PC-9 (cell line): Measurements from ENCODE around the gene KCNQ5. TPM values are rescaled to one million over a fixed set of nuclear protein-coding genes. Genes with fewer than 3 reads are reported as not detected.

Experiments
- BruUV-seq: library from RNA; stranded (reverse); fragments of 400-500 nt; replicated peaks from 2 replicates; lab custom pipeline; 2021; lab: Mats Ljungman, UMichigan
- CTCF ChIA-PET: fragments of 300-600 bp; sonication (Branson Sonifier 250); formaldehyde crosslinking; loops from one replicate; lab custom pipeline; 2022; ENCODE audit warnings: antibody characterized with exemption; lab: Charles Lee
- POLR2A ChIA-PET: fragments of 300-600 bp; sonication (Branson Sonifier 250); formaldehyde crosslinking; loops from one replicate; lab custom pipeline; 2022; ENCODE audit warnings: antibody characterized with exemption; ENCODE audit not compliant: unreplicated experiment; lab: Charles Lee
- DNase-seq, 2 experiments: peaks; one replicate each; pipeline versions ENCODE4 v3.0.0 to v3.0.0-alpha.2; 2015 to 2022; ENCODE audit warnings: mixed read lengths in 1 of 2
- H2AFZ ChIP-seq: fragments of 200-600 bp; sonication (generic); 2 replicates; pipeline ENCODE4 v1.8.1; 2017; ENCODE audit warnings: antibody characterized with exemption
- H3F3A ChIP-seq: fragments of 200-600 bp; sonication (generic); 2 replicates; pipeline ENCODE4 v1.8.1; 2017; ENCODE audit warnings: antibody characterized with exemption, mild to moderate bottlenecking, low read depth; ENCODE audit not compliant: insufficient read depth
- H3K27ac ChIP-seq: fragments of 200-600 bp; sonication (generic); 2 replicates; pipeline ENCODE4 v1.6.1; 2016; ENCODE audit warnings: mixed run types
- H3K27me3 ChIP-seq: fragments of 200-600 bp; sonication (generic); 2 replicates; pipeline ENCODE4 v1.6.1; 2016; ENCODE audit warnings: low read depth, mixed run types; ENCODE audit not compliant: insufficient read depth
- H3K36me3 ChIP-seq: fragments of 200-600 bp; sonication (generic); 2 replicates; pipeline ENCODE4 v1.6.1; 2016; ENCODE audit warnings: low read depth, mixed run types
- H3K4me1 ChIP-seq: fragments of 200-600 bp; sonication (generic); replicated peaks from 2 replicates; pipeline ENCODE4 v1.6.1; 2016; ENCODE audit warnings: mixed run types; ENCODE audit not compliant: insufficient read depth
- H3K4me2 ChIP-seq: fragments of 200-600 bp; sonication (generic); 2 replicates; pipeline ENCODE4 v1.6.1; 2017; ENCODE audit warnings: mixed run types
- H3K4me3 ChIP-seq: fragments of 200-600 bp; sonication (generic); 2 replicates; pipeline ENCODE4 v1.6.1; 2016; ENCODE audit warnings: mixed run types
- H3K79me2 ChIP-seq: fragments of 200-600 bp; sonication (generic); 2 replicates; pipeline ENCODE4 v1.6.1; 2017; ENCODE audit warnings: low read depth, mixed run types
- H3K9me2 ChIP-seq: fragments of 200-600 bp; sonication (generic); 2 replicates; pipeline ENCODE4 v1.8.1; 2017; ENCODE audit warnings: mild to moderate bottlenecking; ENCODE audit not compliant: insufficient read depth
- H3K9me3 ChIP-seq: fragments of 200-600 bp; sonication (generic); 2 replicates; pipeline ENCODE4 v1.8.1; 2016; ENCODE audit warnings: low read depth; ENCODE audit not compliant: insufficient read depth
- H4K20me1 ChIP-seq: fragments of 200-600 bp; sonication (generic); 2 replicates; pipeline ENCODE4 v1.8.1; 2017; ENCODE audit not compliant: insufficient read depth
- CTCF ChIP-seq: fragments of 200-600 bp; sonication (generic); conservative IDR thresholded peaks from 2 replicates; pipeline ENCODE4 v1.6.1; 2017; ENCODE audit warnings: mixed run types, antibody characterized with exemption, mild to moderate bottlenecking, moderate library complexity
- EZH2 ChIP-seq: fragments of 200-600 bp; sonication (generic); IDR thresholded peaks from 2 replicates; pipeline ENCODE4 v1.8.0; 2017; ENCODE audit warnings: antibody characterized with exemption, low read depth
- intact Hi-C: fragments of 100-400 bp; cut with micrococcal nuclease; formaldehyde crosslinking; loops from one replicate; pipeline ENCODE4 v1.10.0; 2022; ENCODE audit not compliant: unreplicated experiment
- total RNA-seq: library from RNA; stranded (reverse); gene quantifications from 2 replicates; pipeline ENCODE4 v1.2.3, GENCODE V29; 2021

KCNQ5 gene
- total RNA-seq, 1 experiment from 2014 or later, result 0.20 TPM

- Histone ChIP-seq H4K20me1 (no peaks in the 10 kb centered on the region; the same call in 1 of the 2 replicates), H3K9me2 (no peaks in the 10 kb centered on the region), H3K36me3 (no peaks in the 10 kb centered on the region), H3K9me3 (no peaks in the 10 kb centered on the region), H2AFZ (no peak overlapping the region), H3K4me3 (no peak overlapping the region), H3K4me1 (no peaks in the 10 kb centered on the region), H3K27ac (no peak overlapping the region), H3K27me3 (no peaks in the 10 kb centered on the region), H3F3A (no peaks in the 10 kb centered on the region), H3K4me2 (no peak overlapping the region), H3K79me2 (no peaks in the 10 kb centered on the region)
- CTCF ChIA-PET, result no interaction called here
- DNase-seq, result no peak
- TF ChIP-seq CTCF, result no peak
- no peak for TF ChIP-seq EZH2
- intact Hi-C loops, result no loop called here
- POLR2A ChIA-PET, result no interaction called here
- BruUV-seq, result no TSS peak
These were observed 239.2 kb downstream of the KCNQ5 start for GRCh38 chr6:72861059-72861458.

- no peak for DNase-seq
- ChIA-PET POLR2A (interaction anchor here (0.7 kb wide), 1 partner anchor 75 kb away, joined by 4 read pairs; no protein-coding TSS in a partner anchor), CTCF (no interaction called here)
- no TSS peak for BruUV-seq
- Histone ChIP-seq H3K9me3 (no peaks in the 10 kb centered on the region), H3F3A (no peaks in the 10 kb centered on the region), H3K4me2 (no peak overlapping the region), H3K27me3 (no peaks in the 10 kb centered on the region), H3K36me3 (no peaks in the 10 kb centered on the region), H3K4me1 (no peaks in the 10 kb centered on the region), H2AFZ (no peak overlapping the region), H3K79me2 (no peaks in the 10 kb centered on the region), H3K27ac (no peak overlapping the region), H3K4me3 (no peak overlapping the region), H4K20me1 (no peaks in the 10 kb centered on the region; the same call in 1 of the 2 replicates), H3K9me2 (no peaks in the 10 kb centered on the region)
- intact Hi-C loops, result no loop called here
- no peak for TF ChIP-seq EZH2
- TF ChIP-seq CTCF, result no peak
These were observed 240.1 kb downstream of the KCNQ5 start for GRCh38 chr6:72861935-72862432.

GRCh38 chr6:72863131-72863530 lies 241.3 kb downstream of the KCNQ5 start:
- no peaks in the 10 kb centered on the region for H3K36me3 ChIP-seq
- no peak for DNase-seq
- no peaks in the 10 kb centered on the region for H3K9me3 ChIP-seq
- TF ChIP-seq EZH2 (no peak), CTCF (no peak)
- POLR2A ChIA-PET, result no interaction called here
- H3F3A ChIP-seq, result no peaks in the 10 kb centered on the region
- intact Hi-C loops, result no loop called here
- H3K9me2 ChIP-seq, result no peaks in the 10 kb centered on the region
- no peaks in the 10 kb centered on the region for H3K79me2 ChIP-seq
- H3K27ac ChIP-seq, result no peak overlapping the region
- no peak overlapping the region for H3K4me3 ChIP-seq
- H3K4me1 ChIP-seq, result no peaks in the 10 kb centered on the region
- no TSS peak for BruUV-seq
- H3K27me3 ChIP-seq, result no peaks in the 10 kb centered on the region
- no peak overlapping the region for H2AFZ ChIP-seq
- CTCF ChIA-PET, result no interaction called here
- no peaks in the 10 kb centered on the region for H4K20me1 ChIP-seq
- no peak overlapping the region for H3K4me2 ChIP-seq
